GM19372 (cell line): ENCODE results near the gene SLC29A3.

ENCODE experiments used
- ATAC-seq: cut with Tn5 transposase; IDR thresholded peaks from one replicate; pipeline ENCODE4 v1.9.1; 2021; ENCODE audit warnings: mild to moderate bottlenecking, low read depth, moderate library complexity; ENCODE audit not compliant: unreplicated experiment

SLC29A3 gene

GRCh38 chr10:71299071-71299785 lies 19.8 kb upstream of the SLC29A3 start:
- no peak for ATAC-seq

GRCh38 chr10:71300555-71301370 lies 18.3 kb upstream of the SLC29A3 start:
- ATAC-seq, result no peak

GRCh38 chr10:71301371-71301916 lies 17.6 kb upstream of the SLC29A3 start:
- no peak for ATAC-seq

GRCh38 chr10:71302451-71302850 lies 16.6 kb upstream of the SLC29A3 start:
- no peak for ATAC-seq

- no peak for ATAC-seq
These were observed 16.0 kb upstream of the SLC29A3 start for GRCh38 chr10:71302874-71303568.

- no peak for ATAC-seq
These were observed 15.5 kb upstream of the SLC29A3 start for GRCh38 chr10:71303569-71303907.

- ATAC-seq, result no peak
These were observed 14.1 kb upstream of the SLC29A3 start for GRCh38 chr10:71304914-71305313.

GRCh38 chr10:71306979-71307378 lies 12.1 kb upstream of the SLC29A3 start:
- no peak for ATAC-seq

GRCh38 chr10:71307469-71308085 lies 11.5 kb upstream of the SLC29A3 start:
- no peak for ATAC-seq

GRCh38 chr10:71308244-71308643 lies 10.8 kb upstream of the SLC29A3 start:
- ATAC-seq, result no peak

GRCh38 chr10:71308985-71309384 lies 10.1 kb upstream of the SLC29A3 start:
- ATAC-seq, result no peak

- ATAC-seq, result no peak
These were observed 9.1 kb upstream of the SLC29A3 start for GRCh38 chr10:71309919-71310318.

GRCh38 chr10:71312220-71312619 lies 6.8 kb upstream of the SLC29A3 start:
- no peak for ATAC-seq

GRCh38 chr10:71312811-71313789 lies 6.0 kb upstream of the SLC29A3 start:
- no peak for ATAC-seq

- ATAC-seq, result no peak
These were observed 4.9 kb upstream of the SLC29A3 start for GRCh38 chr10:71314028-71314693.

- ATAC-seq, result no peak
These were observed 4.3 kb upstream of the SLC29A3 start for GRCh38 chr10:71314694-71315225.

- no peak for ATAC-seq
These were observed 2.8 kb upstream of the SLC29A3 start for GRCh38 chr10:71316056-71316785.

GRCh38 chr10:71316786-71317160 lies 2.3 kb upstream of the SLC29A3 start:
- no peak for ATAC-seq
